Measurements from ENCODE around the gene ADAMTS10. TPM values are rescaled to one million over a fixed set of nuclear protein-coding genes. Genes with fewer than 3 reads are reported as not detected.

ADAMTS10 gene
- total RNA-seq, 6 experiments from 2014 or later, result 5.0 to 12.2 (median 9.3) TPM

DNA sequence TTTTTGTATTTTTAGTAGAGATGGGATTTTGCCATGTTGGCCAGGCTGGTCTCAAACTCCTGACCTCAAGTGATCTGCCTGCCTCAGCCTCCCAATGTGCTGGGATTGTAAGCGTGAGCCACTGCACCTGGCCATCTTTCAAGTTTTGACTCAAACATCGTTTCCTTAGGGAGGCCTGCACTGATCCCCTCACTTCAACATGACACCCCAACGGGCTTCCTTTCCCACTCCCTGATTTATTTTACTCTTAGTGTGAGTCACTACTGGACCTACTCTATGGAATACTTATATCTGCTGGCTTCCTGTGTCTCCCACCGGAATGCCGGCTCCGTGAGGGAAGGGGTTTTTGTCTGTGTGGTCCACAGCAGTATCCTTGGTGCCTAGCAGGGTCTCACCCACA is 4.5 kb upstream of the ADAMTS10 start:
- intact Hi-C loops (cut with DNase I), result no loop called here
- 58% methylated on average over 6 of the region's 6 CpGs for WGBS (ENCODE audit: insufficient coverage, low coverage, low lambda C conversion rate, missing lambda C conversion rate)
- H3K9me3 ChIP-seq, result no peaks in the 10 kb centered on the region
- no peak overlapping the region for H3K27ac ChIP-seq
- H3K27me3 ChIP-seq, result no peaks in the 10 kb centered on the region
- TF ChIP-seq CTCF (IDR thresholded peaks at IDR 0.05) (no peak), POLR2A (IDR thresholded peaks at IDR 0.05) (no peak)
- H3K4me3 ChIP-seq, result no peak overlapping the region
- no peak for ATAC-seq
- DNase-seq, result no peak
- peaks cover 0 to 10% (median 0%) of the 10 kb centered on the region in 4 donors for H3K4me1 ChIP-seq
- no peaks in the 10 kb centered on the region for H3K36me3 ChIP-seq

- WGBS (ENCODE audit: insufficient coverage, low coverage, low lambda C conversion rate, missing lambda C conversion rate), result 89% methylated on average over 1 of the region's 2 CpGs
- intact Hi-C loops (cut with DNase I), result no loop called here
- H3K4me3 ChIP-seq, result no peak overlapping the region
- peaks cover 0 to 10% (median 0%) of the 10 kb centered on the region in 4 donors for H3K4me1 ChIP-seq
- H3K27me3 ChIP-seq, result no peaks in the 10 kb centered on the region
- H3K27ac ChIP-seq, result no peak overlapping the region
- no peaks in the 10 kb centered on the region for H3K36me3 ChIP-seq
- DNase-seq (no peak), ATAC-seq (no peak)
- H3K9me3 ChIP-seq, result no peaks in the 10 kb centered on the region
- no peak for TF ChIP-seq CTCF (IDR thresholded peaks at IDR 0.05)
Measured at GRCh38 chr19:8614455-8614854, 3.9 kb upstream of the ADAMTS10 start.

GRCh38 chr19:8612807-8613171 is 2.3 kb upstream of the ADAMTS10 start:
- 65% methylated on average over 2 of the region's 5 CpGs for WGBS (ENCODE audit: insufficient coverage, low coverage, low lambda C conversion rate, missing lambda C conversion rate)
- TF ChIP-seq CTCF (IDR thresholded peaks at IDR 0.05) (no peak), POLR2A (IDR thresholded peaks at IDR 0.05) (no peak)

DNA sequence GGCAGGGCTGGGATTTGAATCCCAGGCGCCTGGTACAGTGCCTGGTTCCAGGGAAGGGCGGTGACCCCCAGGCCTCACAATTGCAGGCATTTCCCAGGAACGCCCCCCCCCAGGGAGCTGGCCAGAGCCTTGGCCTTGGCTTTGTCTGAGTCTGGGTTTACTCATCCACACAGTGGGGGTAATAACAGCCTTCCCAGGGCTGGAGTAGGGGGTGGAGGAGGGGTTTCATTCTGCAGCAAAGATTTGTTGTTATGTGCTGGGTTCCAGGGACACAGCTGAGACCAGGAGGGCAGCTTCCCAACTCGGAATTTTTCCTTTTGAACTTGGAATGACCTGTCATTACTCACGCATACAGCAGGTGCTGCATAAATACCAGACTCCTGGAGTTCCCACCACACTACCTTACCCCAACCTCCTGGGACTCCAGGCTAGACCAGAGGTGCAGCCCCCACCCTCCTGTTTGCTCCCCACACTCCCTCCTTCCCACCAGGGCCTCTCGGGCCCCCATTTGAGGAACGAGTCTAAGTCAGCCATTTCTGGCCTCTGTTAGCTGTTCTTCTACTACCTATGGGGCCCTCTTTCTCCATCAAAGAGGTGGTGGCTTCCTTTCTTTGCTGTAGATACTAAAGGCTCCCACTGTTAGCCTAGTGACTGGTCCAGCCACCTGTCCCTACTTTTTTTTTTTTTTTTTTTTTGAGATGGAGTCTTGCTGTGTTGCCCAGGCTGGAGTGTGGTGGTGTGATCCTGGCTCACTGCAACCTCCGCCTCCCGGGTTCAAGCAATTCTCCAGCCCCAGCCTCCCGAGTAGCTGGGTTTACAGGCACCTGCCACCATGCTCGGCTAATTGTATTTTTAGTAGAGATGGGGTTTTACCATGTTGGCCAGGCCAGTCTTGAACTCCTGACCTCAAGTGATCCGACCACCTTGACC is 1.6 kb upstream of the ADAMTS10 start:
- Histone ChIP-seq H3K36me3 (no peaks in the 10 kb centered on the region), H3K27ac (no peak overlapping the region), H3K9me3 (no peaks in the 10 kb centered on the region), H3K27me3 (no peaks in the 10 kb centered on the region), H3K4me1 (peaks cover 0 to 15% (median 0%) of the 10 kb centered on the region in 4 donors), H3K4me3 (no peak overlapping the region)
- TF ChIP-seq CTCF (IDR thresholded peaks at IDR 0.05) (no peak), POLR2A (IDR thresholded peaks at IDR 0.05) (no peak)
- intact Hi-C loops (cut with DNase I), result no loop called here
- ATAC-seq (no peak), DNase-seq (no peak)
- 66% methylated on average over 3 of the region's 12 CpGs for WGBS (ENCODE audit: insufficient coverage, low coverage, low lambda C conversion rate, missing lambda C conversion rate)

More at GRCh38 chr19:8612807-8613171, 2.3 kb upstream of the ADAMTS10 start:
- H3K4me3 ChIP-seq, result no peak overlapping the region
- H3K36me3 ChIP-seq, result no peaks in the 10 kb centered on the region
- ATAC-seq, result no peak
- intact Hi-C loops (cut with DNase I), result no loop called here
- no peaks in the 10 kb centered on the region for H3K9me3 ChIP-seq
- DNase-seq, result no peak
- H3K27me3 ChIP-seq, result no peaks in the 10 kb centered on the region
- no peak overlapping the region for H3K27ac ChIP-seq
- H3K4me1 ChIP-seq, result peaks cover 0 to 10% (median 0%) of the 10 kb centered on the region in 4 donors

All from right lobe of liver (tissue), 6 donors.